Esophagus muscularis mucosa (tissue), 4 donors: Measurements from ENCODE around the gene C9orf85. TPM values are rescaled to one million over a fixed set of nuclear protein-coding genes. Genes with fewer than 3 reads are reported as not detected.

Experiments used
- DNase-seq: peaks from one replicate; pipeline ENCODE4 v3.0.0-alpha.2; 2017; ENCODE audit errors: extremely low spot score
- H3K27ac ChIP-seq, 4 donors: fragments of 200-600 bp; sonication (generic); replicated peaks in 1 of 4; 1 replicate in 3 of 4; 2 replicates in 1 of 4; pipeline ENCODE4 v1.5.1; 2016 to 2019; ENCODE audit warnings: mild to moderate bottlenecking in 1 of 4
- H3K27me3 ChIP-seq, 4 donors: fragments of 200-600 bp; sonication (generic); one replicate each; pipeline versions ENCODE4 v1.5.1 to v1.6.0; 2016 to 2019
- H3K36me3 ChIP-seq, 4 donors: fragments of 200-600 bp; sonication (generic); one replicate each; pipeline ENCODE4 v1.5.1; 2016 to 2019
- H3K4me1 ChIP-seq, 4 donors: fragments of 200-600 bp; sonication (generic); one replicate each; pipeline ENCODE4 v1.5.1; 2016 to 2019
- H3K4me3 ChIP-seq, 4 donors: fragments of 200-600 bp; sonication (generic); 1 replicate in 2 of 4; 2 replicates in 2 of 4; pipeline ENCODE4 v1.5.1; 2016 to 2019; ENCODE audit warnings: mild to moderate bottlenecking in 4 of 4, moderate library complexity in 1 of 4
- H3K9me3 ChIP-seq, 4 donors: fragments of 200-600 bp; sonication (generic); 1 replicate in 3 of 4; 2 replicates in 1 of 4; pipeline ENCODE4 v1.5.1; 2016 to 2019
- CTCF ChIP-seq, 3 experiments: fragments of 200-600 bp in 2 of 3; fragments of 450-650 bp in 1 of 3; sonication (generic) in 2 of 3; IDR thresholded peaks; one replicate each; pipeline ENCODE4 v1.5.1; 2017 to 2019; ENCODE audit warnings: antibody characterized with exemption in 3 of 3, mild to moderate bottlenecking in 2 of 3, moderate library complexity in 1 of 3
- EP300 ChIP-seq: sonication (generic); formaldehyde crosslinking; IDR thresholded peaks from one replicate; pipeline ENCODE4 v1.6.1; 2017; ENCODE audit warnings: antibody characterized with exemption
- POLR2A ChIP-seq: fragments of 450-650 bp; IDR thresholded peaks from one replicate; pipeline ENCODE4 v1.6.1; 2017; ENCODE audit warnings: antibody characterized with exemption, moderate library complexity, mild to moderate bottlenecking, low read depth
- POLR2AphosphoS5 ChIP-seq, 2 donors: sonication (generic); formaldehyde crosslinking; IDR thresholded peaks; one replicate each; pipeline ENCODE4 v1.6.1; 2017; ENCODE audit warnings: antibody characterized with exemption in 2 of 2
- WGBS: methylation state at CpG from one replicate; pipeline ENCODE4 v1.1.5; 2018; 5-methylcytosine and 5-hydroxymethylcytosine counted together
- intact Hi-C: fragments of 100-400 bp; cut with DNase I; formaldehyde crosslinking; loops from one replicate; pipeline ENCODE4 v1.15.1; 2023
- total RNA-seq, 4 donors: library from RNA; depleted of rRNA; stranded (reverse); fragments of >200 nt; gene quantifications; one replicate each; pipeline versions ENCODE4 v1.1.0 to v1.2.1, GENCODE V29; 2016

The C9orf85 gene
- total RNA-seq, 4 donors from 2014 or later, result 5.8 to 12.3 (median 8.5) TPM

GRCh38 chr9:71901695-71902597 lies 9.5 kb upstream of the C9orf85 start:
- TF ChIP-seq POLR2AphosphoS5 (IDR thresholded peaks at IDR 0.05) (no peak), POLR2A (no peak), CTCF (IDR thresholded peaks at IDR 0.05) (no peak), EP300 (no peak)
- no peak for DNase-seq
- Histone ChIP-seq H3K4me1 (peaks cover 7 to 37% (median 26%) of the 10 kb centered on the region in 4 donors), H3K9me3 (no peaks in the 10 kb centered on the region), H3K36me3 (no peaks in the 10 kb centered on the region), H3K27ac (no peak overlapping the region), H3K4me3 (no peak overlapping the region), H3K27me3 (no peaks in the 10 kb centered on the region)
- WGBS, result 76% methylated on average over 6 of the region's 6 CpGs
- intact Hi-C loops, result no loop called here

GRCh38 chr9:71904076-71904475 lies 7.4 kb upstream of the C9orf85 start:
- Histone ChIP-seq H3K36me3 (no peaks in the 10 kb centered on the region), H3K27ac (no peak overlapping the region), H3K4me3 (no peak overlapping the region), H3K4me1 (peaks cover 15 to 48% (median 34%) of the 10 kb centered on the region in 4 donors), H3K9me3 (no peaks in the 10 kb centered on the region), H3K27me3 (no peaks in the 10 kb centered on the region)
- intact Hi-C loops, result no loop called here
- no peak for DNase-seq
- whole genome bisulfite sequencing, result 83% methylated on average over 2 of the region's 2 CpGs
- TF ChIP-seq CTCF (IDR thresholded peaks at IDR 0.05), result no peak
- no peak for TF ChIP-seq POLR2A
- TF ChIP-seq POLR2AphosphoS5 (IDR thresholded peaks at IDR 0.05), result no peak
- no peak for TF ChIP-seq EP300

- DNase-seq, result no peak
- Histone ChIP-seq H3K4me3 (peak overlapping the region; percentile 70 to 94 (median 84)), H3K27ac (no peak overlapping the region), H3K27me3 (no peaks in the 10 kb centered on the region), H3K36me3 (no peaks in the 10 kb centered on the region), H3K9me3 (no peaks in the 10 kb centered on the region), H3K4me1 (peaks cover 36 to 47% (median 37%) of the 10 kb centered on the region in 4 donors)
- no peak for TF ChIP-seq CTCF (IDR thresholded peaks at IDR 0.05)
- 71% methylated on average over 1 of the region's 1 CpG for WGBS
- intact Hi-C loops, result no loop called here
Observed at GRCh38 chr9:71908825-71909224, 2.6 kb upstream of the C9orf85 start.

GRCh38 chr9:71909887-71910649 lies 1.4 kb upstream of the C9orf85 start:
- peaks cover 33 to 45% (median 39%) of the 10 kb centered on the region in 4 donors for H3K4me1 ChIP-seq
- H3K27me3 ChIP-seq, result no peaks in the 10 kb centered on the region
- H3K36me3 ChIP-seq, result no peaks in the 10 kb centered on the region
- intact Hi-C loops, result no loop called here
- H3K27ac ChIP-seq, result peak overlapping the region; percentile 89 to 97 (median 92)
- under 1% methylated on average over 32 of the region's 47 CpGs for WGBS
- H3K9me3 ChIP-seq, result no peaks in the 10 kb centered on the region
- peak; percentile 92 for DNase-seq
- peak overlapping the region; percentile 70 to 94 (median 84) for H3K4me3 ChIP-seq
- TF ChIP-seq POLR2AphosphoS5 (IDR thresholded peaks at IDR 0.05), result no peak
- no peak for TF ChIP-seq EP300
- TF ChIP-seq POLR2A, result no peak
- no peak for TF ChIP-seq CTCF (IDR thresholded peaks at IDR 0.05)
